NCI-H1694 treated with DMSO at 0.1 percent for 48 hours (cell line): ENCODE measurements around the gene PLPPR3.
A peak's percentile ranks its signal among the peaks of the same experiment; 100 is the strongest.

Experiments used
- DNase-seq: peaks from one replicate; lab custom pipeline; 2025; lab: John Stamatoyannopoulos, UW

Gene PLPPR3

GRCh38 chr19:797528-798414, 24.0 kb downstream of the PLPPR3 start:
- peak; percentile 31 for DNase-seq

DNA sequence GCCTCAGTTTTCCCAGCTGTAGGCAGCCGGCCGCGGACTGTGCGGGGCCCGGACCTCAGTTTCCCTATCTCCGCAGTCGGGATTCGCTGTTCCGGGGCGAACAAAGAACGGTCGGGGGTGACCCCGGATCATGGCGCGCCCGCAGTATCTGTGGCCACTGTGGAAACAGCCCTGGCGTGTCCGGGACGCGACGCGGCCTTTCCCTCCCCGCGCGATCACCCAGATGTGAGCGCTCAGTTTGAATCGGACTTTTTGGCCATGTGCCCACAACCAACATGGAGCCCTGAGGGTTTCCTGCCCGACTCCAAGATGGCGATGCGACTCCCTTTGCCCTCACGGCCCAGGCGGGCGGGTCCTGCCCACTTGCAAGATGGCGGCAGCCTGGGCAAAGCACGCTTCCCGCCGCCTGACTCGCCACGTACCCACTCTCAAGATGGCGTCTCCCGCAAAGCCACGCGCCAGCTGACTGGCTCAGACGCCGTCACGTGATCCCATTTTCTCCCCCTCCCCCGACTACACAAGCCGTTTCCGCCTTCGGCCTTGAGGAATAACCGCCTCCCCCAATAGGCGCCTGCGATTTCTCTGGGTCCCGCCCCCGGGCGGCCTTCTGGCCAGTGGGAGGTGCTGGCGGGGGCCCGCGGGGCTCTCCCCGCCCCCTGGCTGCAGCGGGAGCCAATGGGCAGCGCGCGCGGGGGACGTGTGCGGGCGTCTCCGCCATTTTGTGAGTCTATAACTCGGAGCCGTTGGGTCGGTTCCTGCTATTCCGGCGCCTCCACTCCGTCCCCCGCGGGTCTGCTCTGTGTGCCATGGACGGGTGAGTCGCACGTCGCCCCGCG, 24.8 kb downstream of the PLPPR3 start, which contains the start of gene PTBP1:
PTBP1 (plus strand) TSS at position 761 of the 836 bp plus-strand sequence; CDS start at position 807, 46 bp downstream.
- peak; percentile 98 for DNase-seq

- no peak for DNase-seq
Measured at GRCh38 chr19:795691-796581, 25.8 kb downstream of the PLPPR3 start.

DNA sequence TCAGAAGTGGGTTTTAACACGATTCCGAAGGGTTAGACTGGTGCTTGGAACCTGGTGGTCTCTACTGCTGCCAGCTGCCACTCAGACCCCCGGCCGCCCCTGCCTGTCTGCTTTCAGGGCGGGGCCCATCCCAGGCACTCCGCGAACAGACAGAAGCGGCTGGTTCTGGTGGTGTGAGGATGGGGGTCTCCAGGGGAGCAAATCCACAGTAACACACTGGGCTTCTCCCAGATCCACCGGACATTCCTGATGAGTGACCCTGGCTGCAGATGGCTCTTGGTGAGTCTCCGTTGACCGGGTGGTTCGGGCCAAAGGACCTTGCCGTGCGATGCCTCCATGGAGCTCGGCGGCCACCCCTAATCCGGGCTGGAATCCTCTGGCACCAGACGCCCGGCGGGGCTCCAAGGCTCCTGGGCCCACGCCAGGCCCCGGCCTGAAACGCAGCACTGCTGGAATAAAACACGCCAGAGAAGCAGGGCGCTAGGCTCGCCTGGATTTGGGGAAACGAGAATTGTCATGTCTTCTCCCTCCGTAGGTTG, 26.6 kb downstream of the PLPPR3 start:
- no peak for DNase-seq

DNA sequence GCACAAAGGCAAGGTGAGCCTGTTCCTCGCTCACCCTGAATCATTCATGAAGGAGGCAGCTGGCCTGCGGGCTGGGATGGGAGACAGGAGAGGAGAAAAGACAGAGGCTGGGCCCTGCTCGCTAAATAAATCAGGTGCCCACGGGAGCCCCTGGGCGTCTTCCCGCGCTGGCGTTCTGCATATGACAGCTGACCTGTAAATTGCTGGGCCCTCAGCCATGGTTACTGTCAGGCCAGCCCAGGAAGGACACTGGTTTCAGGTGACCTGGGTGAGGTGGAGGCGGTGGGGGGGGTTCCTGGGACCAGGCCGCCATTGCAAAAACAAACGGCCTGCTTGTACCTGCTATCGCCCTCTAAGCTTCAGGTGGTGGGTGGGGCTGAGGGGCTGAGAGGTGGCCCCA, 27.9 kb downstream of the PLPPR3 start:
- no peak for DNase-seq

DNA sequence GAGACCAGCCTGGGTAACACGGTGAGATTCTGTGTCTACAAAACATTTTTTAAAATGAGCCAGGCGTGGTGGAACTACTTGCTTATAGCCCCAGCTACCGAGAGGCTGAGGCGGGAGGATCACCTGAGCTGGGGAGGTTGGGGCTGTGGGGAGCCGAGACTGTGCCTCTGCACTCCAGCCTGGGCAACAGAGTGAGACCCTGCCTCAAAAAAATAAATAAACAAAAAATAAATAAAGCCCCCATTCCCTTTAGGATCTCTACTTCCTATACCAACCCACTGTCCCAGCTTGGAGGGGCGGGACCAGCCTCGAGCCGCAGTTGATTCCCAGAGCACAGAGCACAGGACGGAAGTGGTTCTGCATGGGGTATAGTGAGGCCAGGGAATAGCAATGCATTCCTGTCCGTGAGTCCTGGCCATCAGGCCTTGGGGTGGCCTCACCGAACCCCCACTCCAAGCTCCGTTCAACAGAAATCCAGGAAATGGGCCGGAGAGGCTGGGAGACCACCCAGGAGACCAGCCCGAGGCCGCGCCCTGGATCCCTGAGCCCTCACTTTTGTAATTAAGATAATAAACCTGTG, 29.4 kb downstream of the PLPPR3 start:
- DNase-seq, result no peak

DNA sequence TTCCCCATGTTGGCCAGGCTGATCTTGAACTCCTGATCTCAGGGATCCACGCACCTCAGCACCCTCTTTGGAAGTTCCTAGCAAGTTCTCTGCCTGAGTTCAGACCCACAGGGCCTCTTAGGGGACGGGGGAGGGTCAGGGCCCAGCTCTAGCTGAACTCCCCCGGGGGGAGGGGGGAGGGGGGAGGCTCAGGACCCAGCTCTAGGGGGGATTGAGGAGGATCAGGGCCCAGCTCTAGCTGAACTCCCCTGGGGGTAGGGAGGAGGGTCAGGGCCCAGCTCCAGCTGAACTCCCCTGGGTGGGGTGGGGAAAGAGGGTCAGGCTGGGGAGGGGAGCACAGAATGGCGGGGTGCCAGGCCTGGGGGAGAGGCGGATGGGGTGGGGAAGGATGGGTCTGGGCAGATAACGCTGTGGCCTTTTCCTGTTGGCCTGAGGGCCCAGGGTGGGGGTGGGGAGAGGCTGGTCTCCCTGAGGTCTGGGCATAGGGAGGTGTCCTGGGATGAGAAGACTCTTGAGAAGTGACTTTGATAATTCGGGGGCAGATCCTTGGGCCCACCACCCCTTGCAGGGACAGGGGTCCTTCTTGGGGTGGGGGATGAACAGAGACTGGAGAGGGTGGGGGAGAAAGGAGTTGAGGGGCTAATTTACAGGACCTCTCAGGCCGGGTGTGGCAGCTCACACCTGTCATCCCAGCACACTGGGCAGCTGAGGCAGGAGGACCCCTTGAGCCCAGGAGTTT, 30.0 kb downstream of the PLPPR3 start:
- no peak for DNase-seq

DNA sequence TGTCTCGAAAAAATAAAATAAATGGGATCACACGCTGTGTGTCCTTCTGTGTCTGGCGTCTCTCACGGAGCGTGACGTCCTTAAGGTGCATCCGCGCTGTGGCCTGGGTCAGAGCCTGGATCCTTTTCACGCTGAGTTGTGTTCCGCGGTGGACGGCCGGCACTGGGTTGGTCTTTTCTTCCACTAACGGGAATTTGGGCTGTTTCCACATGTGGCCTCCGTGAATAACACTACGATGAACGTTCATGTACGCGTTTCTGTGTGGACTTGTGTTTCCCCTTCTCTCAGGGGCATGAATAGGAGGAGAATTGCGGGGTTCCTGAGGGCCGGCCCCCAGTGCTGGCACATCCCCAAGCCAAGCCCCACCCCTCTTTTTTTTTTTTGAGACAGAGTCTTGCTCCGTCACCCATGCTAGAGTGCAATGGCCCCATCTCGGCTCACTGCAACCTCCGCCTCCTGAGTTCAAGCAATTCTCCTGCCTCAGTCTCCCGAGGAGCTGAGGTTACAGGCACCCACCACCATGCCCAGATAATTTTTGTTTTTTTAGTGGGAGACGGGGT, 30.7 kb downstream of the PLPPR3 start:
- DNase-seq, result no peak

GRCh38 chr19:789701-790060, 32.1 kb downstream of the PLPPR3 start:
- DNase-seq, result no peak

DNA sequence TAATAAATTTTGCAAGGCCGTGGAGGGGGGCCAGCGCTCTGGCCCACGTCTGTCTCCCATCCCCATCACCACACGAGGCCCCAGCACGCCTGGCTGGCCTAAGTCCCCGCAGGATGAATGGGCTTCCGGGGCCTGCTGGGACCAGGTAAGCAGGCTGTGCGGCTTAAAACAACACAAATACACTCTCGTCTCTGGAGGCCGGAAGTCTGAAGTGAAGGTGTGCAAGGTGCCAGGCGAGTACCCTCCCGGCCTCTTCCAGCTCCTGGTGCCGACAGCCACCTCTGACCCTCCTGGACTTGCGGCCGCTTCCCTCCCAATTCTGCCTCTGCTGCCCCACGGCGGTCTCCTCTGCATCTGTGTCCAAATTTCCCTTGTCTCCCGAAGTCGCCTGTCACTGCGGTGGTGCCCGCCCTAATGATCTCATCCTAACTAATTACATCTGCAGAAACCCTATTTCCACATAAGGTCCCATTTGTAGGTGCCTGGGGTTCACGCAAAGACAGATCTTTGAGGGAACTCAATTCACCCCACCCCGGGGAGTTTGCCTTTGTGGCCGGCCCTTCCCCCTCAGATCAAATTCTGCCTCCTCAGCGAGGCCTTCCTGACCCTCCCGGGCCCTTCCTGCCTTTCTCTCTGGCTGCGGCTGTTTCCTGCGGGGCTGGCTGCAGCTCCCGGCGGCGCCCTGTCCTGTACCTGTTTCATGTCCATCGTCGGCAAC, 32.6 kb downstream of the PLPPR3 start:
- no peak for DNase-seq

GRCh38 chr19:788686-788982, 33.1 kb downstream of the PLPPR3 start:
- DNase-seq, result no peak

DNA sequence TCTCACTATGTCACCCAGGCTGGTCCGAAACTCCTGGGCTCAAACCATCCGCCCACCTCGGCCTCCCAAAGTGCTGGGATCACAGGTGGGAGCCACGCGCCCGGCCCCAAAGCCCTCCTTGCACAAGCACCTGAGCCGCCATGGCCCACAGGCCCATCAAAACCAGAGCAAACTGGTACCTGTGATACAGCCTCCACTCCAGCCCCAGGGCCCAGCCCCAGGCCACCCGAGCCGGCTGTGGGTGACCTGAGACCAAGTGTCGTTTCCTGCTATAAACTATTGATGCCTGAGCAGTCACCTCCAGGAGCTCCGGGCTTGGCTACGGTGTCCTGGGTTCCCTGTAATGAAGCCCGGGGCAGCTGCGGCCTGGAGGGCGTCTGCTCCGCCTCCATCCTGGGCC, 34.2 kb downstream of the PLPPR3 start:
- DNase-seq, result no peak

DNA sequence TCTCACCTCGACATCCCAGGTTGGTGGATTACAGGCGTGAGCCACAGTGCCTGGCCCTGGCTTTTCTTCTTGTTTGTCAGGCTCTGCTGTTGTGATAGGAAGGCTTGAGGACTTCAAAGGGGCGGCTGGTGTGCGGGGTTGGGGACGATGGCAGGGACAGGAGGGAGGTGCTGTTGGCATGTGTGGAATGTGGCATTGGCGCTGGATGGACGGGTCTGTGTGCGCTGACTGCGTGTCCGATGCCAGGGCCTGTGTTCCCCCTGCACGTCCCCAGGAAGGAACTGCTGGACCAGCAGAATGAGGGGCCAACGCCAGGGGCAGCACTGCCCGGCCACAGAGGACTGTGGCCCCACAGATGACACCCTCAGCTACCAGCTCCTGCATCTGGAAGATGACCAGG, 37.2 kb downstream of the PLPPR3 start:
- no peak for DNase-seq

- DNase-seq, result no peak
Measured at GRCh38 chr19:782878-783668, 38.7 kb downstream of the PLPPR3 start.

- no peak for DNase-seq
Measured at GRCh38 chr19:782185-782877, 39.4 kb downstream of the PLPPR3 start.

DNA sequence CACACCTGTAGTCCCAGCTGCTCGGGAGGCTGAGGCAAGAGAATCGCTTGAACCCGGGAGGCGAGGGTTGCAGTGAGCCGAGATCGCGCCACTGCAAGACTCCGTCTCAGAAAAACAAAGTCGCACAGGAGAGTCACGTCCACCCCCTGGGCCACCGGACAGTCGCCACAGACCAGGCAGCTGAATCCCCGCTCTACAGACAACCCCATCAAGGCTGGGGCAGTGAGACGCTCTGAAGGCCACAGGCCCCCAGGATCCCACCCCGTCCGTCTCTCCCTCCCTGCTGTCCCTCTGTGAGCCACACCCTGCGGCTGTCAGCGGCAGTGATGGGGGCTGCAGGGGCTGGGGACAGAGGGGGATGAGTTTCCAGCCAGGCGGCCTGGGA, 40.0 kb downstream of the PLPPR3 start:
- DNase-seq, result no peak

DNA sequence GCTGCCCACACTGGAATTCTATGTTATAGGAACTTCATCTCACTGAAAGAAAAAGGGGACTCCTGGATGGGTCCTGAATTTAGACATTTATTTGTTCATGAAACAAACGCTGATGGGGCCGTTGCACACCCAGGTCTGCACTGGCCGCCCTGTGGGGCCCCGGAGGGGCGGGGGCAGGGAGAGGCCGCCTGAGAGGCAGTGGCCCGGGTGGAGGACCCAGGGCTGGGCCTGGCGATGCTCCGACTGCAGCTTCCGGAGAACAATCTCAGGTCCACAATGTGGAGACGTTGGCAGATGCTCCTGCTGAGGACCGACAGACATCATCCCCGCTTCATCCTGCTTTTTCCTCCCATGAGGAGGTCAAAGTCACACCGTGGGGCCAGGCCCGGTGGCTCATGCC, 40.8 kb downstream of the PLPPR3 start:
- DNase-seq, result no peak

- DNase-seq, result no peak
Measured at GRCh38 chr19:778910-779653, 42.7 kb downstream of the PLPPR3 start.
